SK-N-SH (cell line): ENCODE data around the gene BAIAP2L1. TPM values are rescaled to one million over a fixed set of nuclear protein-coding genes. Genes with fewer than 3 reads are reported as not detected.

Source experiments
- CTCF ChIA-PET: fragments of 300-600, 350-600 bp; formaldehyde crosslinking; extraction: SDS; loops from one replicate; lab custom pipeline; 2021; lab: Yijun Ruan, JAX
- POLR2A ChIA-PET: fragments of 350-600 bp; sonication (Branson Sonifier 250); formaldehyde crosslinking; extraction: SDS; loops from one replicate; lab custom pipeline; 2020; ENCODE audit warnings: antibody characterized with exemption, inconsistent platforms; lab: Yijun Ruan, JAX
- DNase-seq: peaks from one replicate; pipeline ENCODE4 v3.0.0; 2012
- H2AFZ ChIP-seq: fragments of 200-600 bp; sonication (generic); 2 replicates; pipeline ENCODE4 v1.8.1; 2016; ENCODE audit warnings: antibody characterized with exemption, mild to moderate bottlenecking, low read depth
- H3F3A ChIP-seq: fragments of 200-600 bp; sonication (generic); replicated peaks from 2 replicates; pipeline ENCODE3; 2016; ENCODE audit warnings: antibody characterized with exemption, mild to moderate bottlenecking; ENCODE audit not compliant: insufficient read depth
- H3K27ac ChIP-seq, 2 experiments: fragments of 200-500 bp in 1 of 2; fragments of 200-600 bp in 1 of 2; sonication (Bioruptor generic) in 1 of 2; sonication (generic), shearing (Covaris generic) in 1 of 2; 2 replicates each; pipeline versions ENCODE4 v1.5.1 to v1.6.1; 2014 to 2016; ENCODE audit warnings: low read depth in 2 of 2, inconsistent platforms in 1 of 2, low read length in 1 of 2, mild to moderate bottlenecking in 1 of 2, mixed read lengths in 1 of 2
- H3K27me3 ChIP-seq: fragments of 200-600 bp; sonication (generic), shearing (Covaris generic); 2 replicates; pipeline ENCODE4 v1.6.1; 2016; ENCODE audit warnings: mixed run types; ENCODE audit not compliant: insufficient read depth
- H3K36me3 ChIP-seq, 2 experiments: fragments of 200-500 bp in 1 of 2; fragments of 200-600 bp in 1 of 2; sonication (Bioruptor generic) in 1 of 2; sonication (generic) in 1 of 2; replicated peaks in 1 of 2; 2 replicates each; pipeline versions ENCODE3 to v1.5.1; 2014 to 2016; ENCODE audit warnings: low read length in 1 of 2, mild to moderate bottlenecking in 1 of 2; ENCODE audit not compliant: insufficient read depth in 2 of 2, control insufficient read depth in 1 of 2
- H3K4me1 ChIP-seq, 2 experiments: fragments of 200-500 bp in 1 of 2; fragments of 200-600 bp in 1 of 2; sonication (Bioruptor generic) in 1 of 2; sonication (generic), shearing (Covaris generic) in 1 of 2; 2 replicates each; pipeline versions ENCODE4 v1.5.1 to v1.6.1; 2014 to 2016; ENCODE audit warnings: low read depth in 1 of 2, low read length in 1 of 2, mixed run types in 1 of 2; ENCODE audit not compliant: insufficient read depth in 2 of 2, control insufficient read depth in 1 of 2
- H3K4me2 ChIP-seq: fragments of 200-600 bp; sonication (generic), shearing (Covaris generic); 2 replicates; pipeline ENCODE4 v1.6.1; 2017; ENCODE audit warnings: mixed run types
- H3K4me3 ChIP-seq, 2 experiments: fragments of 200-500 bp in 1 of 2; fragments of 200-600 bp in 1 of 2; sonication (Bioruptor generic) in 1 of 2; sonication (generic), shearing (Covaris generic) in 1 of 2; 2 replicates each; pipeline versions ENCODE4 v1.5.1 to v1.8.1; 2014 to 2016; ENCODE audit warnings: low read depth in 2 of 2, inconsistent platforms in 1 of 2, low read length in 1 of 2, mild to moderate bottlenecking in 1 of 2, mixed read lengths in 1 of 2, moderate library complexity in 1 of 2
- H3K79me2 ChIP-seq: fragments of 200-600 bp; sonication (generic); 2 replicates; pipeline ENCODE4 v1.8.1; 2017; ENCODE audit warnings: mild to moderate bottlenecking; ENCODE audit not compliant: insufficient read depth
- H3K9ac ChIP-seq: fragments of 200-600 bp; sonication (generic); 2 replicates; pipeline ENCODE4 v1.6.1; 2017; ENCODE audit warnings: mixed run types
- H3K9me2 ChIP-seq: fragments of 200-600 bp; sonication (generic); 2 replicates; pipeline ENCODE4 v1.6.1; 2017; ENCODE audit warnings: mixed run types
- H3K9me3 ChIP-seq: fragments of 200-600 bp; sonication (generic); 2 replicates; pipeline ENCODE4 v1.6.1; 2017; ENCODE audit warnings: mixed run types, mild to moderate bottlenecking, moderate library complexity
- H4K20me1 ChIP-seq: fragments of 200-600 bp; sonication (generic); 2 replicates; pipeline ENCODE4 v1.6.1; 2017; ENCODE audit warnings: mild to moderate bottlenecking, mixed run types; ENCODE audit not compliant: insufficient read depth
- CHD2 ChIP-seq: fragments of 150-350 bp; IDR thresholded peaks from 2 replicates; pipeline ENCODE4 v1.6.1; 2018; ENCODE audit warnings: low read length; ENCODE audit not compliant: partially characterized antibody
- ELF1 ChIP-seq: IDR thresholded peaks from 2 replicates; pipeline ENCODE4 v1.4.0; 2012
- EP300 ChIP-seq, 2 experiments: IDR thresholded peaks; 2 replicates each; pipeline versions ENCODE4 v1.4.0 to v1.6.1; 2012; ENCODE audit warnings: borderline replicate concordance in 1 of 2, low read depth in 1 of 2, low read length in 1 of 2
- GABPA ChIP-seq: IDR thresholded peaks from 2 replicates; pipeline ENCODE4 v1.4.0; 2012; ENCODE audit warnings: low read depth, mild to moderate bottlenecking
- GATA2 ChIP-seq: sonication (generic); formaldehyde crosslinking; IDR thresholded peaks from 2 replicates; pipeline ENCODE4 v1.5.0; 2020; ENCODE audit warnings: mild to moderate bottlenecking, missing genetic modification reagents
- JUND ChIP-seq: IDR thresholded peaks from 2 replicates; pipeline ENCODE4 v1.4.0; 2012
- NRF1 ChIP-seq: IDR thresholded peaks from 2 replicates; pipeline ENCODE4 v1.6.1; 2012; ENCODE audit warnings: low read depth, mild to moderate bottlenecking, low read length
- PBX3 ChIP-seq: IDR thresholded peaks from 2 replicates; pipeline ENCODE4; 2012
- RCOR1 ChIP-seq: fragments of 150-350 bp; IDR thresholded peaks from 2 replicates; pipeline ENCODE4 v1.6.1; 2017; ENCODE audit warnings: antibody characterized with exemption, low read length
- RXRA ChIP-seq: IDR thresholded peaks from 2 replicates; pipeline ENCODE4 v1.4.0; 2012; ENCODE audit warnings: low read depth, mild to moderate bottlenecking, borderline replicate concordance
- SMC3 ChIP-seq: IDR thresholded peaks from 2 replicates; pipeline ENCODE4 v1.6.1; 2012; ENCODE audit warnings: low read depth, low read length, improper control_type of control experiment
- TCF12 ChIP-seq: IDR thresholded peaks from 2 replicates; pipeline ENCODE4 v1.4.0; 2012
- TEAD4 ChIP-seq: IDR thresholded peaks from 2 replicates; pipeline ENCODE4 v1.4.0; 2012; ENCODE audit warnings: mild to moderate bottlenecking, borderline replicate concordance; ENCODE audit not compliant: insufficient read depth
- YY1 ChIP-seq: IDR thresholded peaks from 2 replicates; pipeline ENCODE4 v1.4.0; 2012; ENCODE audit warnings: low read depth, mild to moderate bottlenecking
- WGBS: methylation state at CpG from one replicate; pipeline ENCODE4 v1.1.6; 2017; ENCODE audit warnings: low lambda C conversion rate; 5-methylcytosine and 5-hydroxymethylcytosine counted together
- polyA plus RNA-seq, 3 experiments: library from polyadenylated mRNA; depleted of rRNA; stranded (reverse); fragments of >200 nt; gene quantifications; 2 replicates each; pipeline ENCODE4 v1.2.3, GENCODE V29; 2012

Gene BAIAP2L1
- polyA plus RNA-seq, 1 of the 3 experiments (the other 2 are of a cell fraction): 8.8 TPM

- no peak for TF ChIP-seq TEAD4
- TF ChIP-seq CHD2: no peak
- no peak for TF ChIP-seq YY1
- TF ChIP-seq RCOR1: no peak
- no peak for TF ChIP-seq ELF1
- no peak for TF ChIP-seq NRF1
- TF ChIP-seq, all 33 proteins: peak for 3
These were observed 134.1 kb downstream of the BAIAP2L1 start (continued) for GRCh38 chr7:98266840-98267239.

GRCh38 chr7:98265841-98266271 is 135.0 kb downstream of the BAIAP2L1 start:
- Histone ChIP-seq H2AFZ (no peak overlapping the region), H3K27ac (peak overlapping the region; percentile 35 to 38; a peak in 3 of 4 replicates), H4K20me1 (no peaks in the 10 kb centered on the region), H3K9ac (no peak overlapping the region), H3K4me2 (no peak overlapping the region)
- TF ChIP-seq PBX3 (peak; percentile 17; the same call in 1 of the 2 replicates), TEAD4 (no peak)
- TF ChIP-seq, all 33 proteins: peak for 1
- DNase-seq: no peak
- ChIA-PET POLR2A (no interaction called here), CTCF (interaction anchor here (1.0 to 3.5 kb wide), 2 partner anchors 13 to 32 kb away, joined by 3 to 26 read pairs; no protein-coding TSS in a partner anchor)
- Histone ChIP-seq H3K4me1 (0 out of 4 replicates have a peak, but pooled peaks cover 0 to 4% of the 10 kb centered on the region in 2 experiments), H3F3A (peaks cover 8% of the 10 kb centered on the region), H3K9me2 (no peaks in the 10 kb centered on the region), H3K79me2 (no peaks in the 10 kb centered on the region), H3K36me3 (peaks cover 0 to 18% of the 10 kb centered on the region in 2 experiments), H3K27me3 (no peaks in the 10 kb centered on the region), H3K9me3 (no peaks in the 10 kb centered on the region), H3K4me3 (no peak overlapping the region)
- WGBS: 61% methylated on average over 5 of the region's 5 CpGs

- Histone ChIP-seq H3K9me3 (no peaks in the 10 kb centered on the region), H3K27ac (no peak overlapping the region), H3K36me3 (peaks cover 13 to 37% of the 10 kb centered on the region in 2 experiments), H3K4me2 (no peak overlapping the region), H3K4me1 (peaks cover 9% of the 10 kb centered on the region in 2 experiments; a peak in 2 of 4 replicates), H3K9me2 (no peaks in the 10 kb centered on the region), H3K27me3 (no peaks in the 10 kb centered on the region), H3K79me2 (peaks cover 40% of the 10 kb centered on the region), H3K4me3 (no peak overlapping the region), H4K20me1 (no peaks in the 10 kb centered on the region), H3K9ac (no peak overlapping the region), H2AFZ (no peak overlapping the region), H3F3A (no peaks in the 10 kb centered on the region)
- DNase-seq: no peak
- ChIA-PET POLR2A (no interaction called here), CTCF (interaction anchor here (0.9 to 2.4 kb wide), 2 partner anchors 10 to 144 kb away, joined by 4 to 6 read pairs; partner anchors contain the start of gene BAIAP2L1)
- TF ChIP-seq JUND (no peak), TCF12 (no peak), RCOR1 (no peak), GABPA (no peak), SMC3 (no peak), GATA2 (CRISPR knock-in tag) (no peak), EP300 (IDR thresholded peaks at IDR 0.05; ENCODE audit: borderline replicate concordance in 1 of 2, low read depth in 1 of 2, low read length in 1 of 2) (no peak), YY1 (no peak), PBX3 (no peak), TEAD4 (no peak), RXRA (no peak)
- WGBS: 82% methylated on average over 6 of the region's 6 CpGs
These were observed 143.2 kb downstream of the BAIAP2L1 start for GRCh38 chr7:98257701-98258100.
